Measurements from ENCODE around the gene NEK11.
"Not testable (repeated sequence)": the region's sequence is repeated elsewhere in the genome, so short reads cannot be mapped to it uniquely, and the experiment has no call there.

Gene NEK11

GRCh38 chr3:131038326-131038725, 11.6 kb downstream of the NEK11 start:
- no peak for DNase-seq (ENCODE audit: low spot score)
- FAIRE-seq: no peak

GRCh38 chr3:131042271-131042985, 15.8 kb downstream of the NEK11 start:
- not testable (repeated sequence) for DNase-seq (ENCODE audit: low spot score); FAIRE-seq

GRCh38 chr3:131047582-131047981, 20.9 kb downstream of the NEK11 start:
- DNase-seq (ENCODE audit: low spot score): no peak
- FAIRE-seq: no peak

- no peak for FAIRE-seq
- no peak for DNase-seq (ENCODE audit: low spot score)
Observed at GRCh38 chr3:131048030-131048429, 21.4 kb downstream of the NEK11 start.

- FAIRE-seq (no peak), DNase-seq (ENCODE audit: low spot score) (no peak)
Observed at GRCh38 chr3:131050001-131050400, 23.3 kb downstream of the NEK11 start.

- no peak for FAIRE-seq
Observed at GRCh38 chr3:131053043-131053859, 26.6 kb downstream of the NEK11 start.

GRCh38 chr3:131067983-131068382, 41.3 kb downstream of the NEK11 start:
- no peak for DNase-seq (ENCODE audit: low spot score)
- FAIRE-seq: no peak

More at GRCh38 chr3:131053043-131053859, 26.6 kb downstream of the NEK11 start:
- no peak for DNase-seq (ENCODE audit: low spot score)

GRCh38 chr3:131072099-131072559, 45.5 kb downstream of the NEK11 start:
- FAIRE-seq (no peak), DNase-seq (ENCODE audit: low spot score) (no peak)

- FAIRE-seq: no peak
- DNase-seq (ENCODE audit: low spot score): no peak
Observed at GRCh38 chr3:131072845-131073244, 46.2 kb downstream of the NEK11 start.

GRCh38 chr3:131075632-131076328, 49.1 kb downstream of the NEK11 start:
- no peak for FAIRE-seq

GRCh38 chr3:131077904-131078303, 51.2 kb downstream of the NEK11 start:
- FAIRE-seq: no peak
- DNase-seq (ENCODE audit: low spot score): no peak

More at GRCh38 chr3:131075632-131076328, 49.1 kb downstream of the NEK11 start:
- DNase-seq (ENCODE audit: low spot score): no peak

GRCh38 chr3:131079086-131079485, 52.4 kb downstream of the NEK11 start:
- DNase-seq (ENCODE audit: low spot score) (no peak), FAIRE-seq (no peak)

GRCh38 chr3:131081224-131081623, 54.5 kb downstream of the NEK11 start:
- FAIRE-seq (no peak), DNase-seq (ENCODE audit: low spot score) (no peak)

GRCh38 chr3:131082246-131082645, 55.6 kb downstream of the NEK11 start:
- FAIRE-seq (no peak), DNase-seq (ENCODE audit: low spot score) (no peak)

GRCh38 chr3:131082871-131083863, 56.5 kb downstream of the NEK11 start:
- DNase-seq (ENCODE audit: low spot score): no peak
- FAIRE-seq: no peak

GRCh38 chr3:131091768-131092167, 65.1 kb downstream of the NEK11 start:
- FAIRE-seq (no peak), DNase-seq (ENCODE audit: low spot score) (no peak)

- FAIRE-seq: no peak
- no peak for DNase-seq (ENCODE audit: low spot score)
Observed at GRCh38 chr3:131107637-131108433, 81.2 kb downstream of the NEK11 start.

GRCh38 chr3:131109156-131109555, 82.5 kb downstream of the NEK11 start:
- FAIRE-seq (no peak), DNase-seq (ENCODE audit: low spot score) (no peak)

GRCh38 chr3:131110087-131110486, 83.4 kb downstream of the NEK11 start:
- DNase-seq (ENCODE audit: low spot score) (peak; percentile 51), FAIRE-seq (peak; percentile 46)

GRCh38 chr3:131114256-131114655, 87.6 kb downstream of the NEK11 start:
- DNase-seq (ENCODE audit: low spot score) (no peak), FAIRE-seq (no peak)

Measured in RCC 7860 (cell line).